T-helper 17 cell (primary cell): ENCODE results near the gene ARID1B. TPM values are rescaled to one million over a fixed set of nuclear protein-coding genes. Genes with fewer than 3 reads are reported as not detected.

Experiments
- ATAC-seq: fragments of 150-1000 bp; cut with Tn5 transposase; 2 replicates; pipeline ENCODE4 v1.10.0; 2021; ENCODE audit warnings: mild to moderate bottlenecking, moderate library complexity
- DNase-seq, 3 donors: peaks; one replicate each; pipeline versions ENCODE4 v3.0.0 to v3.0.0-alpha.2; 2020 to 2021
- H3K9me3 ChIP-seq: one replicate; pipeline ENCODE4 v1.7.0; 2013; ENCODE audit warnings: low read length, mild to moderate bottlenecking; ENCODE audit not compliant: control insufficient read depth, poor library complexity, severe bottlenecking
- H3K27ac Mint-ChIP-seq: one replicate; pipeline ENCODE4 v1.8.0; 2022; ENCODE audit warnings: mild to moderate bottlenecking, moderate library complexity, mixed read lengths
- H3K27me3 Mint-ChIP-seq: one replicate; pipeline ENCODE4 v1.8.0; 2022; ENCODE audit warnings: mixed read lengths
- H3K36me3 Mint-ChIP-seq: one replicate; pipeline ENCODE4 v1.8.0; 2022; ENCODE audit warnings: low read depth, mixed read lengths
- H3K4me1 Mint-ChIP-seq: one replicate; pipeline ENCODE4 v1.8.0; 2022; ENCODE audit warnings: mild to moderate bottlenecking, mixed read lengths
- H3K4me3 Mint-ChIP-seq: one replicate; pipeline ENCODE4 v1.8.0; 2022; ENCODE audit warnings: mild to moderate bottlenecking, moderate library complexity, mixed read lengths
- total RNA-seq, 4 donors: library from RNA in 2 of 4; stranded (reverse) in 2 of 4; gene quantifications; one replicate each; pipeline ENCODE4 v1.2.3 and lab custom pipeline; 2022 to 2026

Gene ARID1B
- total RNA-seq, 2 donors from 2014 or later: 149 to 158 TPM

- DNase-seq (no peak), ATAC-seq (no peak)
- Mint-ChIP-seq H3K27ac (peak overlapping the region; percentile 93), H3K27me3 (no peaks in the 10 kb centered on the region), H3K36me3 (peaks cover 3% of the 10 kb centered on the region), H3K4me3 (peak overlapping the region; percentile 61), H3K4me1 (peaks cover 67% of the 10 kb centered on the region)
- H3K9me3 ChIP-seq: no peaks in the 10 kb centered on the region
Measured at GRCh38 chr6:156865019-156865629, 87.9 kb downstream of the ARID1B start.

GRCh38 chr6:156866220-156867015 lies 89.2 kb downstream of the ARID1B start:
- peak overlapping the region; percentile 47 for H3K4me3 Mint-ChIP-seq
- no peak for DNase-seq
- peak; percentile 79 for ATAC-seq
- H3K27me3 Mint-ChIP-seq: no peaks in the 10 kb centered on the region
- peak overlapping the region; percentile 93 for H3K27ac Mint-ChIP-seq
- H3K9me3 ChIP-seq: no peaks in the 10 kb centered on the region
- H3K4me1 Mint-ChIP-seq: peaks cover 70% of the 10 kb centered on the region
- H3K36me3 Mint-ChIP-seq: peaks cover 3% of the 10 kb centered on the region

- Mint-ChIP-seq H3K36me3 (peaks cover 3% of the 10 kb centered on the region), H3K27me3 (no peaks in the 10 kb centered on the region), H3K4me1 (peaks cover 71% of the 10 kb centered on the region), H3K4me3 (peak overlapping the region; percentile 15), H3K27ac (peak overlapping the region; percentile 93)
- no peak for DNase-seq
- no peak for ATAC-seq
- no peaks in the 10 kb centered on the region for H3K9me3 ChIP-seq
Measured at GRCh38 chr6:156867121-156867520, 89.9 kb downstream of the ARID1B start.

- Mint-ChIP-seq H3K4me1 (peaks cover 64% of the 10 kb centered on the region), H3K27me3 (no peaks in the 10 kb centered on the region)
Measured at GRCh38 chr6:156868385-156868784, 91.2 kb downstream of the ARID1B start.

GRCh38 chr6:156869980-156870398 lies 92.8 kb downstream of the ARID1B start:
- ATAC-seq (no peak), DNase-seq (no peak)
- Mint-ChIP-seq H3K27me3 (no peaks in the 10 kb centered on the region), H3K36me3 (peaks cover 10% of the 10 kb centered on the region), H3K4me1 (peaks cover 64% of the 10 kb centered on the region), H3K4me3 (no peak overlapping the region), H3K27ac (peak overlapping the region; percentile 56)
- H3K9me3 ChIP-seq: no peaks in the 10 kb centered on the region

More at GRCh38 chr6:156868385-156868784, 91.2 kb downstream of the ARID1B start:
- H3K9me3 ChIP-seq: no peaks in the 10 kb centered on the region
- DNase-seq (no peak), ATAC-seq (no peak)
- no peak overlapping the region for H3K4me3 Mint-ChIP-seq
- H3K36me3 Mint-ChIP-seq: peaks cover 6% of the 10 kb centered on the region
- no peak overlapping the region for H3K27ac Mint-ChIP-seq

GRCh38 chr6:156870924-156871539 lies 93.9 kb downstream of the ARID1B start:
- H3K27me3 Mint-ChIP-seq: no peaks in the 10 kb centered on the region
- no peak overlapping the region for H3K27ac Mint-ChIP-seq
- DNase-seq (no peak), ATAC-seq (no peak)
- no peaks in the 10 kb centered on the region for H3K9me3 ChIP-seq
- peaks cover 58% of the 10 kb centered on the region for H3K4me1 Mint-ChIP-seq
- peaks cover 7% of the 10 kb centered on the region for H3K36me3 Mint-ChIP-seq
- H3K4me3 Mint-ChIP-seq: no peak overlapping the region

GRCh38 chr6:156872903-156873302 lies 95.7 kb downstream of the ARID1B start:
- ATAC-seq (no peak), DNase-seq (no peak)
- Mint-ChIP-seq H3K27ac (no peak overlapping the region), H3K4me1 (peaks cover 52% of the 10 kb centered on the region), H3K4me3 (no peak overlapping the region), H3K36me3 (peaks cover 7% of the 10 kb centered on the region), H3K27me3 (no peaks in the 10 kb centered on the region)
- no peaks in the 10 kb centered on the region for H3K9me3 ChIP-seq

GRCh38 chr6:156873654-156874380 lies 96.6 kb downstream of the ARID1B start:
- DNase-seq (no peak), ATAC-seq (no peak)
- Mint-ChIP-seq H3K27me3 (no peaks in the 10 kb centered on the region), H3K36me3 (peaks cover 7% of the 10 kb centered on the region), H3K4me3 (no peak overlapping the region), H3K4me1 (peaks cover 47% of the 10 kb centered on the region), H3K27ac (peak overlapping the region; percentile 60)
- no peaks in the 10 kb centered on the region for H3K9me3 ChIP-seq

- Mint-ChIP-seq H3K4me3 (no peak overlapping the region), H3K27ac (no peak overlapping the region), H3K4me1 (peaks cover 54% of the 10 kb centered on the region), H3K36me3 (peaks cover 7% of the 10 kb centered on the region), H3K27me3 (no peaks in the 10 kb centered on the region)
- H3K9me3 ChIP-seq: no peaks in the 10 kb centered on the region
- DNase-seq (no peak), ATAC-seq (no peak)
Measured at GRCh38 chr6:156875062-156875461, 97.9 kb downstream of the ARID1B start.

GRCh38 chr6:156876302-156876701 lies 99.1 kb downstream of the ARID1B start:
- H3K27ac Mint-ChIP-seq: peak overlapping the region; percentile 1
- H3K4me1 Mint-ChIP-seq: peaks cover 50% of the 10 kb centered on the region
- H3K27me3 Mint-ChIP-seq: no peaks in the 10 kb centered on the region
- H3K4me3 Mint-ChIP-seq: no peak overlapping the region
- ATAC-seq (no peak), DNase-seq (no peak)
- no peaks in the 10 kb centered on the region for H3K9me3 ChIP-seq
- peaks cover 7% of the 10 kb centered on the region for H3K36me3 Mint-ChIP-seq

- ATAC-seq: no peak
- H3K36me3 Mint-ChIP-seq: peaks cover 7% of the 10 kb centered on the region
- H3K9me3 ChIP-seq: no peaks in the 10 kb centered on the region
- peaks cover 49% of the 10 kb centered on the region for H3K4me1 Mint-ChIP-seq
- no peaks in the 10 kb centered on the region for H3K27me3 Mint-ChIP-seq
- H3K27ac Mint-ChIP-seq: peak overlapping the region; percentile 1
- peak overlapping the region; percentile 19 for H3K4me3 Mint-ChIP-seq
- no peak for DNase-seq
Measured at GRCh38 chr6:156877126-156877863, 100.1 kb downstream of the ARID1B start.

GRCh38 chr6:156878681-156879080 lies 101.5 kb downstream of the ARID1B start:
- DNase-seq (no peak), ATAC-seq (no peak)
- Mint-ChIP-seq H3K27me3 (no peaks in the 10 kb centered on the region), H3K4me3 (no peak overlapping the region), H3K36me3 (peaks cover 3% of the 10 kb centered on the region), H3K27ac (no peak overlapping the region), H3K4me1 (peaks cover 57% of the 10 kb centered on the region)
- H3K9me3 ChIP-seq: no peaks in the 10 kb centered on the region
